Activated gamma-delta T cell treated with anti-CD3 and anti-CD28 coated beads, Interleukin-2, amount 50 U/mL, for 16 hours (primary cell): ENCODE measurements around the gene GALNT9.

Experiments used
- DNase-seq: peaks from one replicate; pipeline ENCODE4 v3.0.0-alpha.2; 2020; ENCODE audit warnings: low read depth

The GALNT9 gene

GRCh38 chr12:132179431-132180362 lies 149.7 kb downstream of the GALNT9 start:
- DNase-seq = no peak

GRCh38 chr12:132178801-132179401 lies 150.5 kb downstream of the GALNT9 start:
- DNase-seq = no peak

GRCh38 chr12:132178316-132178715 lies 151.1 kb downstream of the GALNT9 start:
- no peak for DNase-seq

GRCh38 chr12:132176920-132177551 lies 152.4 kb downstream of the GALNT9 start:
- DNase-seq = no peak

- DNase-seq = no peak
Measured at GRCh38 chr12:132176385-132176919, 152.9 kb downstream of the GALNT9 start.

GRCh38 chr12:132175496-132176384 lies 153.6 kb downstream of the GALNT9 start:
- no peak for DNase-seq

GRCh38 chr12:132174839-132175490 lies 154.4 kb downstream of the GALNT9 start:
- DNase-seq = no peak

GRCh38 chr12:132174015-132174838 lies 155.2 kb downstream of the GALNT9 start:
- DNase-seq = no peak

GRCh38 chr12:132173135-132174014 lies 156.0 kb downstream of the GALNT9 start:
- no peak for DNase-seq

- DNase-seq = no peak
Measured at GRCh38 chr12:132172619-132173018, 156.8 kb downstream of the GALNT9 start.

- DNase-seq = no peak
Measured at GRCh38 chr12:132171968-132172521, 157.3 kb downstream of the GALNT9 start.

GRCh38 chr12:132171293-132171967 lies 158.0 kb downstream of the GALNT9 start:
- no peak for DNase-seq

- DNase-seq = no peak
Measured at GRCh38 chr12:132170637-132171292, 158.6 kb downstream of the GALNT9 start.

GRCh38 chr12:132170094-132170636 lies 159.2 kb downstream of the GALNT9 start:
- DNase-seq = no peak

GRCh38 chr12:132169376-132169775 lies 160.0 kb downstream of the GALNT9 start:
- no peak for DNase-seq

GRCh38 chr12:132168311-132169031 lies 160.9 kb downstream of the GALNT9 start:
- no peak for DNase-seq
